ENCODE measurements around the gene KCNQ1. TPM values are rescaled to one million over a fixed set of nuclear protein-coding genes. Genes with fewer than 3 reads are reported as not detected.

KCNQ1 gene
- total RNA-seq, 1 experiment from 2014 or later: not detected

GRCh38 chr11:2754008-2754407 is 309.2 kb downstream of the KCNQ1 start:
- POLR2A ChIA-PET (ENCODE audit: unreplicated experiment): no interaction called here
- no TSS peak for BruUV-seq (replicated peaks)

DNA sequence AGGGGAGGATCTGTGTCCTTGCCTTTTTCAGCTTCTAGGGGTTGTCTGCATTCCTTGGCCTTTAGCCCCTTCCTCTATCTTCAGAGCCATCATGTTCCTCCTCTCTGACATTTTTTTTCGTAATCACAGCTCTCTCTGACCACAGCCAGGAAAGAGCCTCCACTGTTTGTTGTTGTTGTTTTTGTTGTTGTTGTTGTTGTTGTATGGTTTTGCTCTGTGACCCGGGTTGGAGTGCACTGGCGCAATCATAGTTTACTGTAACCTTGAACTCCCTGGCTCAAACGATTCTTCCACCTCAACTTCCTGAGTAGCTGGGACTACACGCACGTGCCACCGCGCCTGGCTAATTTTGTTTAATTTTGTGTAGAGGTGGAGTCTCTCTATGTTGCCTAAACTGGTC is 310.3 kb downstream of the KCNQ1 start:
- Histone ChIP-seq H2AFZ (no peak overlapping the region), H3K9me3 (ENCODE audit: insufficient read depth, low read depth) (no peaks in the 10 kb centered on the region), H4K20me1 (ENCODE audit: insufficient read depth) (no peaks in the 10 kb centered on the region), H3K4me3 (no peak overlapping the region), H3F3A (ENCODE audit: insufficient read depth, low read depth) (no peaks in the 10 kb centered on the region), H3K4me1 (replicated peaks; ENCODE audit: insufficient read depth) (no peaks in the 10 kb centered on the region), H3K36me3 (ENCODE audit: low read depth) (no peaks in the 10 kb centered on the region), H3K27ac (no peak overlapping the region), H3K27me3 (ENCODE audit: insufficient read depth, low read depth) (no peaks in the 10 kb centered on the region), H3K4me2 (no peak overlapping the region), H3K9me2 (ENCODE audit: insufficient read depth) (no peaks in the 10 kb centered on the region), H3K79me2 (ENCODE audit: low read depth) (no peaks in the 10 kb centered on the region)
- ChIA-PET CTCF (no interaction called here), POLR2A (ENCODE audit: unreplicated experiment) (no interaction called here)
- TF ChIP-seq, protein P1, sequence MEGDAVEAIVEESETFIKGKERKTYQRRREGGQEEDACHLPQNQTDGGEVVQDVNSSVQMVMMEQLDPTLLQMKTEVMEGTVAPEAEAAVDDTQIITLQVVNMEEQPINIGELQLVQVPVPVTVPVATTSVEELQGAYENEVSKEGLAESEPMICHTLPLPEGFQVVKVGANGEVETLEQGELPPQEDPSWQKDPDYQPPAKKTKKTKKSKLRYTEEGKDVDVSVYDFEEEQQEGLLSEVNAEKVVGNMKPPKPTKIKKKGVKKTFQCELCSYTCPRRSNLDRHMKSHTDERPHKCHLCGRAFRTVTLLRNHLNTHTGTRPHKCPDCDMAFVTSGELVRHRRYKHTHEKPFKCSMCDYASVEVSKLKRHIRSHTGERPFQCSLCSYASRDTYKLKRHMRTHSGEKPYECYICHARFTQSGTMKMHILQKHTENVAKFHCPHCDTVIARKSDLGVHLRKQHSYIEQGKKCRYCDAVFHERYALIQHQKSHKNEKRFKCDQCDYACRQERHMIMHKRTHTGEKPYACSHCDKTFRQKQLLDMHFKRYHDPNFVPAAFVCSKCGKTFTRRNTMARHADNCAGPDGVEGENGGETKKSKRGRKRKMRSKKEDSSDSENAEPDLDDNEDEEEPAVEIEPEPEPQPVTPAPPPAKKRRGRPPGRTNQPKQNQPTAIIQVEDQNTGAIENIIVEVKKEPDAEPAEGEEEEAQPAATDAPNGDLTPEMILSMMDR (conservative IDR thresholded peaks at IDR 0.05): no peak
- TF ChIP-seq EZH2 (IDR thresholded peaks at IDR 0.05; ENCODE audit: low read depth): no peak
- BruUV-seq (replicated peaks): no TSS peak
- intact Hi-C loops (cut with micrococcal nuclease; ENCODE audit: unreplicated experiment): no loop called here
- DNase-seq: no peak

More at GRCh38 chr11:2754008-2754407, 309.2 kb downstream of the KCNQ1 start:
- Histone ChIP-seq H3K36me3 (ENCODE audit: low read depth) (no peaks in the 10 kb centered on the region), H3K27ac (no peak overlapping the region), H3F3A (ENCODE audit: insufficient read depth, low read depth) (no peaks in the 10 kb centered on the region), H3K27me3 (ENCODE audit: insufficient read depth, low read depth) (no peaks in the 10 kb centered on the region), H3K9me2 (ENCODE audit: insufficient read depth) (no peaks in the 10 kb centered on the region), H3K79me2 (ENCODE audit: low read depth) (no peaks in the 10 kb centered on the region), H4K20me1 (ENCODE audit: insufficient read depth) (no peaks in the 10 kb centered on the region), H3K9me3 (ENCODE audit: insufficient read depth, low read depth) (no peaks in the 10 kb centered on the region), H3K4me3 (no peak overlapping the region), H2AFZ (no peak overlapping the region), H3K4me1 (replicated peaks; ENCODE audit: insufficient read depth) (no peaks in the 10 kb centered on the region), H3K4me2 (no peak overlapping the region)
- TF ChIP-seq EZH2 (IDR thresholded peaks at IDR 0.05; ENCODE audit: low read depth): no peak
- TF ChIP-seq, protein P1 (conservative IDR thresholded peaks at IDR 0.05): no peak
- DNase-seq: no peak
- intact Hi-C loops (cut with micrococcal nuclease; ENCODE audit: unreplicated experiment): no loop called here
- CTCF ChIA-PET: no interaction called here

- intact Hi-C loops (cut with micrococcal nuclease; ENCODE audit: unreplicated experiment): no loop called here
- Histone ChIP-seq H3K9me3 (ENCODE audit: insufficient read depth, low read depth) (no peaks in the 10 kb centered on the region), H3F3A (ENCODE audit: insufficient read depth, low read depth) (no peaks in the 10 kb centered on the region), H4K20me1 (ENCODE audit: insufficient read depth) (no peaks in the 10 kb centered on the region), H3K4me2 (no peak overlapping the region), H3K79me2 (ENCODE audit: low read depth) (no peaks in the 10 kb centered on the region), H3K27me3 (ENCODE audit: insufficient read depth, low read depth) (no peaks in the 10 kb centered on the region), H3K4me3 (no peak overlapping the region), H2AFZ (no peak overlapping the region), H3K27ac (no peak overlapping the region), H3K9me2 (ENCODE audit: insufficient read depth) (no peaks in the 10 kb centered on the region), H3K36me3 (ENCODE audit: low read depth) (no peaks in the 10 kb centered on the region), H3K4me1 (replicated peaks; ENCODE audit: insufficient read depth) (no peaks in the 10 kb centered on the region)
- BruUV-seq (replicated peaks): no TSS peak
- no peak for DNase-seq
- ChIA-PET CTCF (no interaction called here), POLR2A (ENCODE audit: unreplicated experiment) (no interaction called here)
- no peak for TF ChIP-seq EZH2 (IDR thresholded peaks at IDR 0.05; ENCODE audit: low read depth)
- TF ChIP-seq, protein P1 (conservative IDR thresholded peaks at IDR 0.05): no peak
Measured at GRCh38 chr11:2758751-2759150, 313.9 kb downstream of the KCNQ1 start.
